A375 (cell line): ENCODE measurements around the gene IGLL1. TPM values are rescaled to one million over a fixed set of nuclear protein-coding genes. Genes with fewer than 3 reads are reported as not detected.

ENCODE experiments used
- small RNA-seq: library from RNA; depleted of rRNA; stranded (forward); fragments of <200 nt; gene quantifications from one replicate; pipeline ENCODE3, GENCODE V24; 2014
- total RNA-seq: library from RNA; depleted of rRNA; stranded (reverse); fragments of >200 nt; shearing (Covaris generic); gene quantifications from 2 replicates; pipeline ENCODE4 v1.2.3, GENCODE V29; 2014; rRNA removed

IGLL1 gene
- total RNA-seq, result not detected in 2 replicates

GRCh38 chr22:23579870-23580575 is at the start of gene IGLL1:
Gene IGLL1, minus strand, starts transcription at chr22:23580290. Its CDS starts 100 bp downstream, at chr22:23580190.

Small RNAs within 50 kb of the gene (small RNA-seq; reads per million reads assigned to genes)
- not detected for gene AP000346.3

Other genes starting within 250 kb of the IGLL1 start
- gene DRICH1, start 52.0 kb upstream of the IGLL1 start, total RNA-seq, result 0.15 TPM in 1 of 2 replicates, not detected in the other
- not detected in 2 replicates for gene RGL4, start 110.7 kb upstream of the IGLL1 start, total RNA-seq
- 2.9 and 3.4 TPM in 2 replicates for gene ZNF70, start 170.8 kb upstream of the IGLL1 start, total RNA-seq
- gene VPREB3, start 174.1 kb upstream of the IGLL1 start, total RNA-seq, result not detected in 2 replicates
- not detected in 2 replicates for gene C22orf15, start 182.7 kb upstream of the IGLL1 start, total RNA-seq
- gene CHCHD10, start 187.7 kb upstream of the IGLL1 start, total RNA-seq, result 11.1 and 14.9 TPM in 2 replicates
- gene MMP11, start 192.6 kb upstream of the IGLL1 start, total RNA-seq, result 1.5 and 2.2 TPM in 2 replicates
- 72.8 and 76.7 TPM in 2 replicates for gene SMARCB1, start 206.7 kb upstream of the IGLL1 start, total RNA-seq